HG03439 (cell line): ENCODE measurements around the gene CIT.

Source experiments
- ATAC-seq: cut with Tn5 transposase; IDR thresholded peaks from one replicate; pipeline ENCODE4 v1.9.1; 2021; ENCODE audit warnings: mild to moderate bottlenecking, moderate library complexity; ENCODE audit not compliant: unreplicated experiment

CIT gene

DNA sequence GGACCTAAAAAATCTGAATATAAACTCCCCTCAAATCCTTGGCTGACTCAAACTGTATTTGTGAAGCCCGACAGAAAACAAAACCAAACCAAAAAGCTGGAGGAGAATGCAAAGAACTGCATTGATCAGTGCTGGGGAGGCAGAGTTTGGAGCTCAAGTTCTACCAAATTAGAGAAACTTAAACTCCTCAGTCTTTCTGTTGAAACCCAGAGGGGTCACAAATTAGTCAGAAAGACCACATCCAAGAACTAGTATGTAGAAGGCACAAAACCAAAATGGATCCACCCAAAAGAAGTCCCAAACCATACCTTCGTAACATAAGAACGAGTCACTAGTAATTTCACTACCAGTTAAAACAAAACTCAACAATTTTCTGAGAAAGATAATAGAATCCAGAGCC is 224.5 kb downstream of the CIT start:
- no peak for ATAC-seq

DNA sequence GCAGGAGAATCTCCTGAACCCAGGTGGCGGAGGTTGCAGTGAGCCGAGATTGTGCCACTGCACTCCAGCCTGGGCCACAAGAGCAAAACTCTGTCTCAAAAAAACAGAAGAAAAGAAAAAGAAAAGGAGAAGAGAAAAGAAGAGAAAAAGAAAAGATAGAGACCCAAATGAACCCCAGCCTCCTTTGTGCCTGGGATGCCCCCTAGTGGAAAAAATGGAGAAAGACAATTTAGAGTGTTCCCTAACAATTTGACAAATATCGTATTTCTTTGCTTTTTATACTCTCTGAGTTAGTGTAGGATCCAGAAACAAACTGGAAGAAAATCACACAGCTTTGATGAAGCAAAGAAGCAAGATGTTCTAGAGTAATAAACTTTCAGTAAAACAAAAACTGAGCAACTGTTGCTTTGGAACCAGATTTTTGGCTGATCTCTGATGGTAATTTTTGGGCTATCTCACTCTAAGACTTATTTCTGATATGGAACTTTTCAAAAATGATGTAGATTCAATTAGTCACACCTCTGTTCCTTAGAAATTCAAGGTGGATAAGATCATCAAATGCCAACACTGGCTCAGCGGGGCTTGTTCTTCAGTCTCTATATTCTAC is 227.8 kb downstream of the CIT start:
- no peak for ATAC-seq

DNA sequence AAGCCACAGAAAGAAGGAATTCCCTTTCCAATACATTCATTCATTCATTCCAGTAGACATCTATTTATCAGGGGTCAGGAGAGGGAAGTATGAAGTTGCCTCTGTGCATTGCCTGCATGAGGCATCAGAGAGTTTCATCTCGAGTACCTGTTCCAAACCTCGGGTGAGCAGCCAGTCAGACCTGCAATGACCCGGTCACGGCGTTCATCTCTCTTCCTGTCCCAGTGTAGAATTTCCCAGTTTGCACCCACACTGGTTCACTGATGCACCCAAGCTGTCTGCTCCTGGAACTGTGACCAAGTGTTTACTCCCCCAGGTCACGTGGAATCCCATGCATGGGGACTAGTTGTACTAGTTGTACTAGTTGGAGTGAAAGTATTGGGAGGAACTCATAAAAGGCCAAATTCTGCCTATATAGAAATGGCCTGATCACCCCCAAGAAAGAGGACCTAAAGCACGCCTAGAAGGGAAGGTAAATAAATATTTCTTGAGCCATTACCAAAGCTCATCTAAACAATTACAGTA is 231.5 kb downstream of the CIT start:
- no peak for ATAC-seq

DNA sequence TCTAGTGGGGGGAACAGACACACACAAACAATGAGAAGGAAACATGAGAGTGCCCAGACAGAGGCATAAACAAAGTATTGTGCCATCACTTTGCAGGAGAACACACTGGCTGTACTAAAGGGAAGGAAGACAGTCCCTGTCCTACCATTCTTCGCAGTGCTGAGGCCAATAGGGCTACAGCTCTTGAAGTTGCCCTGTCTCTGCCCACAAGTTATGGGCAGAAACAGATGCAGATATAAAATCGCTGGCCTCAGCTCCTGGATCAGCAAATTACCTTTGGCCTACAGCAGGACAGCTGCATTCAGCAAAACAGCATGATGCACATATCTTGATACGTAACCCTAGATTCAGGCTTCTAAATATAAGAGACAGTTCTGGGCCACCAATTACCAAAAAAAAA is 232.2 kb downstream of the CIT start:
- no peak for ATAC-seq

DNA sequence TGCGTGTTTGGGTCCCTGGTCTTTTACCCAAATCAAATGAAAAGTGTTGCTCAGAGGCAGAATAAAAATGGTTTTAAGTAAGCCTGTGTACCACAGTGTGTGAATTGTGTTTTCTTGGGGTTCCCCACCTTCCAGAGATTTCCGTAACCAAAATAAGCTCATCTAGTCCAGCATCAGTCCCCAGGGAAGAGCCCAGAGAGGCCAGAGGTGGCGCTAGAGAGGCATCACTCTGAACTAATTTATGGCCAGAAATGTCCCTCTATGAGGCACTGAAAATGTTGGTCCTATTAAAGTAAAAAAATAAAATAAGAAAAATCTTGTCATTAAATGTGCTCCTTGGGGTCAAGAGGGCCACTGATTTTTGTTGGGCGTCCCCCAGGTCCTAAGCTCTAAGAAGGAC is 234.1 kb downstream of the CIT start:
- no peak for ATAC-seq
